Activated CD8-positive, alpha-beta memory T cell treated with anti-CD3 and anti-CD28 coated beads for 1 hour (primary cell): ENCODE results near the gene RLN3.
A peak's percentile ranks its signal among the peaks of the same experiment; 100 is the strongest.

ENCODE experiments used
- DNase-seq, 2 donors: peaks; one replicate each; pipeline ENCODE4 v3.0.0-alpha.2; 2020; ENCODE audit warnings: low read depth in 1 of 2; ENCODE audit errors: extremely low read depth in 1 of 2

The RLN3 gene

DNA sequence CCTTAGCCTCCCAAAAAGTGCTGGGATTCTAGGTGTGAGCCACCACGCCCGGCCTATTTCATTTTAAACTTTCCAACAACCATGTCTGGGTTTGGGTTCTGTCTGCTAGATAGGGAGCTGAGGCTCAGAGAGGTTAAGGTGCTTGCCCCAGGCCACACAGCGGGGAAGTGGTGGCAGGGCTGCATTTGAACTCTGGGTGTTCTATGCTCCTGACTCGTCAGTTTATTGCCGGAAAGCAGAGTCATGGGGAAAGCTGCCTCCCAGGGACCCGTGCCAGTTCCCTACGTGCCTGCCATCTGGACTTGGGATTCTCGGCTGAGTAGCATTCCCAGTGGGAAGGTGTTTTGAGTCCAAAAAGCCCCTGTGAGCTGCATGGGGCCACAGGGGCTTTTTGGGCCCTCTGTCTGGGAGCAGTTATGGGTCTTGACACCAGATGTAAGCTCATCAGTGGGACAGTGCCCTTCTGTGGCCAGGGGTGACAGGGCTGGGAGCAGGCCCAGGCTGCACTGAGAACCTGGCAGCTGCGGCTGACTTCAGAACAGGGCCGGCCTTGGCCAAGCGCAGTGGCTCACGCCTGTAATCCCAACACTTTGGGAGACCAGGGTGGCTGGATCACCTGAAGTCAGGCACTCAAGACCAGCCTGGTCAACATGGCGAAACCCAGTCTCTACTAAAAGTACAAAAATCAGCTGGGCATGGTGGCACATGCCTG, 32.8 kb upstream of the RLN3 start:
- no peak for DNase-seq

- no peak for DNase-seq
Measured at GRCh38 chr19:13995878-13996765, 31.8 kb upstream of the RLN3 start.

DNA sequence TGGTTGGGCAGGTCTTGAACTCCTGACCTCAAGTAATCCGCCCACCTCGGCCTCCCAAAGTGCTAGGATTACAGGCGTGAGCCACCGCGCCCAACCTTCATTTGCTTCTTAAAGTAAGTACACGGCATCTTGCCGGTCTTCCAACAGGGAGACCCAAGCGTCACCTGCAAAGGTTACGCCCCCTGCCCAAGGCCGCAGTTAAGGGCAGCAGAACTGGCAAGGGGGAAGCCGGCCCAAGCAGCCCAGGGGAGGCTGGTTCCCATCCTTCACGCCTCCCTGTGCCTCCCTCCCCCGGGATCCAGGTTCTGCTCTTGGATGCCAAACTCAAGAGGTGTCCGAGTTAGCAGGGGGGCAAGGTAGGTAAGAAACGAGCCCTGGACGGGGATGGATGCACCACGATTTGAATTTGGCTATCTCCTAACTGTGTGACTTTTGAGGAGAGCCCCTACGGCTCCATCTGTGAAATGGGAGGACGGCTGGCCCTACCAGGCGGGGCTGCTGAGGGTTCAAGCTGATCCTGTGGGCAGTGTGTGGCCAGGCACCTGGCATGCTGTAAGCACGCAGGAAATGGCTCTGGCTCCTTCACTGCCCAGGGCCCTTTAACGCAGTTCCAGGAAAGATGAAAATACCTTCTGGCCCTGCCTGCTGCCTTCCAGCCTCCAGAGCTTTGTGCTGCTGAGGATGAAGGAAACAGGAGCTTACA, 30.9 kb upstream of the RLN3 start:
- DNase-seq = no peak

GRCh38 chr19:13997631-13997962, 30.4 kb upstream of the RLN3 start:
- DNase-seq = no peak

DNA sequence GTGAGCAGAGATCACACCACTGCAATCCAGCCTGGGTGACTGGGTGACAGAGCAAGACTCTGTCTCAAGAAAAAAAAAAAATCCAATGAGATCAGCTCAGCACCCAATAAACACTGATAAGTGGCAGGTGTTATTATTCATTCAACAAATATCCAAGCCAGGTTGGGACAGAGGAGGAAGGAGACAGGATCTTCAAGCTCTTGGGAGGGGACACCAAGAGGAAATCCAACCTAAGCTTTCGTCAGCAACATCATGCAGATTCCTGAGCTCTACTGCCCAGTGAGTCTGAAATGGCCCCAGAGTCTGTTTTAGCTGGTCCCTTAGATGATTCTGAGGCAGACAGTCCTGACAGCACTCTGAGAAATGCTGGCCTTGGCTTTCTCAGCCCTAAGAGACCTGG, 29.5 kb upstream of the RLN3 start:
- DNase-seq = no peak

GRCh38 chr19:13999085-13999484, 28.9 kb upstream of the RLN3 start:
- DNase-seq = no peak

- no peak for DNase-seq
Measured at GRCh38 chr19:14000691-14001375, 27.1 kb upstream of the RLN3 start.

GRCh38 chr19:14002571-14003250, 25.2 kb upstream of the RLN3 start:
- no peak for DNase-seq

DNA sequence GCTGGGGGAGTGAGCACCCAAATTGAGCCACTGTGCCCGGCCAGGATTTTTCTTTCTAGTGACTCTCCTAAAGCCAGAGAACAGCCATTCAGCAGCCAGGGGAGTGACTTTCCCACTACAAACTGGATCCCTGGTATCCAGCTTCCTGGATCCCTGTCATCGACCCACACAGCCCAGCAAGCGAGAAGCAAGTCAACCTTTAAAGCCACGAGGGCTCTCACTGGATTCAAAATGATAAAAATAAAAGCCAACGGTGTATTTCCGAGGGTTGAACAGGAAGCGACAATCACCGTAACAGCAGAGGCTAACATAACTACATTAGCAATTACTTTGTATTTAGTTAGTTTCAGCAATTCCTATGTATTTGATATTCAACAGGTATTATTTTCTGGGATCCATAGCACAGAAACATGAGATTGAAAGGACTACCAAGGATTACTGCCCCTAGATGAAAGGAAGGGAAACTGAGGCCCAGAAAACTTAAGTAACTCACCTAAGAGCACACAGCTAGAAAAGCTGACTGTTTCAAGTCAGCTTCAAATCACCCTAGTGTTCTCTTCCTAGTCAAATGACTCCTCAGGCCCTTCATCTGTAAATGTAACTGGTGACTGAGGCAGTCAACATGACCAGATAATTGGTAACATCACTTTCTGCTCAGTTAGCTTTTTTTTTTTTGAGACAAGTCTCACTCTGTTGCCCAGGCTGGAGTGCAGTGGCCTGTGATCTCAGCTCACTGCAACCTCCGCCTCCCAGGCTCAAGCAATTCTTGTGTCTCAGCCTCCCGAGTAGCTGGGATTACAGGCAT, 24.5 kb upstream of the RLN3 start:
- no peak for DNase-seq

GRCh38 chr19:14004619-14005348, 23.2 kb upstream of the RLN3 start:
- no peak for DNase-seq

GRCh38 chr19:14005349-14006084, 22.4 kb upstream of the RLN3 start:
- DNase-seq = peak; percentile 92

- DNase-seq = peak; percentile 99 to 100
Measured at GRCh38 chr19:14006085-14006765, 21.7 kb upstream of the RLN3 start, which contains the start of gene RFX1. RFX1 (minus strand) TSS chr19:14006320; CDS start chr19:13993843, 12,477 bp downstream.

GRCh38 chr19:14006766-14007562, 21.0 kb upstream of the RLN3 start:
- DNase-seq = no peak

- no peak for DNase-seq
Measured at GRCh38 chr19:14012378-14012915, 15.5 kb upstream of the RLN3 start.

GRCh38 chr19:14015524-14016035, 12.4 kb upstream of the RLN3 start:
- no peak for DNase-seq

DNA sequence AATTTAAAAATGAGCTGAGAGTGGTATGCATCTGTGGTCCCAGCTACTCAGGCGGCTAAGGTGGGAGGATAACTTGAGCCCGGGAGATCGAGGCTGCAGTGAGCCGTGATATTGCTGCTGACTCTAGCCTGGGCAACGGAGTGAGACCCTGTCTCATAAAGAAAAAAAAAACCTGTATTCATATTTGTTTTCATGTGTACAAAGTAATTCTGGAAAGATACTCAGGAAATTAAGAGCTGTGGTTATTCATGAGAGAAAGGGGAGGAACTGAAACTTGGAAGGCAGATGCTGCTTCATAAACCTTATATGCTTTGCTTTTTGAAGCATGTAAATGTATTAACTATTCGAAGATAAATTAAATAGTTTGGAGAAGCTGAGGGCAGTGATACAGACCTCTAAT, 8.8 kb upstream of the RLN3 start:
- no peak for DNase-seq
